Bronchial epithelial cell (primary cell): ENCODE results near the gene PLA2G2D. TPM values are rescaled to one million over a fixed set of nuclear protein-coding genes. Genes with fewer than 3 reads are reported as not detected.
A peak's percentile ranks its signal among the peaks of the same experiment; 100 is the strongest.

ENCODE experiments used
- DNase-seq: peaks from one replicate; pipeline ENCODE4 v3.0.0-alpha.2; 2010; ENCODE audit warnings: low read depth
- FAIRE-seq: peaks from 2 replicates; lab custom pipeline; 2011; peaks lifted over from hg19 to GRCh38; lab: Jason Lieb, UNC
- H3K27me3 ChIP-seq: 2 replicates; pipeline ENCODE4 v1.5.1; 2011; ENCODE audit warnings: low read length; ENCODE audit not compliant: control insufficient read depth, insufficient read depth
- H3K36me3 ChIP-seq: 2 replicates; pipeline ENCODE4 v1.5.1; 2011; ENCODE audit warnings: low read length; ENCODE audit not compliant: control insufficient read depth, insufficient read depth
- H3K4me3 ChIP-seq: 2 replicates; pipeline ENCODE4 v1.5.1; 2011; ENCODE audit warnings: mild to moderate bottlenecking, low read depth, low read length, control low read depth
- total RNA-seq: library from RNA; depleted of rRNA; stranded (reverse); fragments of >200 nt; gene quantifications from 2 replicates; pipeline ENCODE4 v1.2.1, GENCODE V29; 2014
- TF ChIP-seq, protein P1 (sequence below): IDR thresholded peaks from 2 replicates; pipeline ENCODE4 v1.5.1; 2011; ENCODE audit warnings: mild to moderate bottlenecking, moderate library complexity, low read length, control low read depth, inconsistent platforms; ENCODE audit not compliant: insufficient read depth, severe bottlenecking

PLA2G2D gene
- total RNA-seq, 1 donor from 2014 or later: not detected

DNA sequence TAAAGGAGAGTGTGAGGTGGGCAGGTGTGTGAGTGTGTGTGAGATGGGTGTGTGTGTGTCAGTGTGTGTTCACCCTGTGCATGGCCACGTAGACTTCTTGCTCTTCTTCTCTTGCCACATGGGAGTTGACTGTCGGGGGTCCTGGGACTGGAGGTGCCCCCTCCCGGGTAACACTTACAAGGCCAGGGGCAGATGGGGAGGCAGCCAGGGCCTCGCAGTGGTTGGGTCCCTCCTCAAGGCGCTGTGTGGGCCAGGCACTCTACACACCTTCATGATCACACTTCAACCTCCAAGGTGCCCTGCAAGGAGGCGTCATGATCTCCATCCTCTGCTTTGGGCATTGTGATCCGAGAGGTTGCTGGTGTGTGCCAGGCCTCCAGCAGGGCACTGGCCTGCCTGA lies 22.1 kb upstream of the PLA2G2D start:
- DNase-seq (no peak), FAIRE-seq (peak; percentile 90)
- Histone ChIP-seq H3K4me3 (no peak overlapping the region), H3K36me3 (no peaks in the 10 kb centered on the region), H3K27me3 (no peaks in the 10 kb centered on the region)
- TF ChIP-seq, protein P1, sequence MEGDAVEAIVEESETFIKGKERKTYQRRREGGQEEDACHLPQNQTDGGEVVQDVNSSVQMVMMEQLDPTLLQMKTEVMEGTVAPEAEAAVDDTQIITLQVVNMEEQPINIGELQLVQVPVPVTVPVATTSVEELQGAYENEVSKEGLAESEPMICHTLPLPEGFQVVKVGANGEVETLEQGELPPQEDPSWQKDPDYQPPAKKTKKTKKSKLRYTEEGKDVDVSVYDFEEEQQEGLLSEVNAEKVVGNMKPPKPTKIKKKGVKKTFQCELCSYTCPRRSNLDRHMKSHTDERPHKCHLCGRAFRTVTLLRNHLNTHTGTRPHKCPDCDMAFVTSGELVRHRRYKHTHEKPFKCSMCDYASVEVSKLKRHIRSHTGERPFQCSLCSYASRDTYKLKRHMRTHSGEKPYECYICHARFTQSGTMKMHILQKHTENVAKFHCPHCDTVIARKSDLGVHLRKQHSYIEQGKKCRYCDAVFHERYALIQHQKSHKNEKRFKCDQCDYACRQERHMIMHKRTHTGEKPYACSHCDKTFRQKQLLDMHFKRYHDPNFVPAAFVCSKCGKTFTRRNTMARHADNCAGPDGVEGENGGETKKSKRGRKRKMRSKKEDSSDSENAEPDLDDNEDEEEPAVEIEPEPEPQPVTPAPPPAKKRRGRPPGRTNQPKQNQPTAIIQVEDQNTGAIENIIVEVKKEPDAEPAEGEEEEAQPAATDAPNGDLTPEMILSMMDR: no peak

DNA sequence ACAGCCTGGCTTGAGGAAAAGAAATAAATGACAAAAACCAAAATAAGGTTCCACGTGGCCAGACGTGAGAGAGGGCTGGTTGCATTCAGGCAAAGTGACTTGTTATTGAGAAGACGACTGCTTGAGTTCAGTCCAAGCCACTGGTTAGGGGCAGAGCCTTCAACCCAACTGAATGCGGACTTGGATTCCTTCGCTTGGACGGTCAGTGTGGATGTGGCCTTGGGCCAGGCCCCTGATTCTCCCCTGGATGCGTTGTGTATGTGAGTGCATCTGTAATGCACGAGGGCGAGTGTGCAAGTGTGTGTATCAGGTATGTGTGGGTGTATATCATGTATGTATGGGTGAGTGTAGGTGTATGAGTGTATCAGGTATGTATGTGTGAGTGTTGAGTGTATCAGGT lies 21.7 kb upstream of the PLA2G2D start:
- TF ChIP-seq, protein P1: no peak
- DNase-seq: no peak
- Histone ChIP-seq H3K4me3 (no peak overlapping the region), H3K36me3 (no peaks in the 10 kb centered on the region), H3K27me3 (no peaks in the 10 kb centered on the region)
- no peak for FAIRE-seq

DNA sequence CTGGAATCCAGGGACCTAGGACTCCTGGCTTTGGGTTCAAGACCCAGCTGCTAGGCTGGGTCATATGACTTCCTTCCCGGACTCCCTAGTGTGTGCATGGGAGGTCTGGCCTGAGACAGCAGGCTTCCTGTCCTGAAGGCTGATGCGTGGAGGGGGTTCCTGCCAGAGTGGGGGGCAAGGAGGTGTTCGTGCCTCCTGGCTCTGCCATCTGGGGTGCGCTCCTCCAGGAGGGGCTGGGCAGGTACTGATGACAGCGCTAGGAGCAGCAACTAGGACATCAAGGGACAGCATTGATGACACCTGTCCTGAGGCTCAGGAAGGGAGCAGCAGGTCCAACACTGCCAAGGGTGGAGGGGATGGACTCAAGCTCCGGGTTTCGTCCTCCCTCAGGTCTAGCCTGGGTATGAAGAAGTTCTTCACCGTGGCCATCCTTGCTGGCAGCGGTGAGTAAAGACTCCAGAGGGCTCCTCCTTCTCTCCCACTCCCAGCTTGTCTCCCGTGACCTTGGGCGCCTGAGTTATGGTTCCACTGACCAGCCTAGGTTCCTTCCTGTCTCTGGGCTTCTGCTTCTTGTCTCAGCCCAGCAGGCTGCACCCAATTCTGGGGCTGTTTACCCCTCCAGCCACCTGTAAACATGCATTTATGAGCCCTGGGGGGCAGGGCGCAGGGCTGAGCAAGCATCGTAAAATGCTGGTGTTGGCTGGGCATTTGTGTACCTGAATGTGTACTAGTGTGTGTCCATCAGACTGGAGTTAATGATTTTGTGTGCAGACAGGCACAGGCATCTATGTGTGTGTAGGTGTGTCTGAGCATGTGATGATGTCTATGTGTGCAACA lies 20.7 kb upstream of the PLA2G2D start:
- FAIRE-seq: peak; percentile 66
- H3K4me3 ChIP-seq: no peak overlapping the region

DNA sequence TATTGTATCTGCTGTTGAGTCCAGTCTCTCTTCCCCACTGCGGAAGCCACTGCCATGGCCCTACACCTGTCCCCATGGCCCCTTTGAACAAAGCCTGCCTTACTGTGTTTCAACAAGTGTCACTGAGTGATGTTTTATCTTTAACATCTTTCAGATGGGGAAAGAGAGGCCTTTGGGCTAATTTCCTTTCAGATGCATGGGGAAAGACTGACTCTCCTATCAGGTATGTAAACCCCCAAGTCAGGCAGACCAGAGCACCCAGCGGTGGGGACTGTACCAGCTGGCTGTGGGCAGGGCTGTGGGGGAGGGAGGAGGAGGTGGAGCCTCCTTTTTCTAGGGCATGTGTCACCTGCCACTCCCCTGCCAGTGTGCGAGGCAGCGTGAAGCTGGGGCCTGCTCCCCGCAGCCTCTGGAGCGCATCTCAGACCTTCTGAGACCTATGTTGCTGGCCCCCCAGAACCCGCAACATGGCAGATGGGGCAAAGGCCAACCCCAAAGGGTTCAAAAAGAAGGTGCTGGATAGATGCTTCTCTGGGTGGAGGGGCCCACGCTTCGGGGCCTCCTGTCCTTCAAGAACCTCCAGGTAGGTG lies 19.7 kb upstream of the PLA2G2D start, which contains the start of gene PLA2G2F:
PLA2G2F (plus strand) TSS at position 363 of the 590 bp plus-strand sequence; CDS start at position 468, 105 bp downstream.
- DNase-seq: no peak
- no peak for FAIRE-seq
- TF ChIP-seq, protein P1: no peak
- Histone ChIP-seq H3K4me3 (no peak within 1 kb of the TSS), H3K36me3 (no peaks in the 10 kb centered on the region), H3K27me3 (no peaks in the 10 kb centered on the region)

More for the DNA sequence above, 20.7 kb upstream of the PLA2G2D start:
- Histone ChIP-seq H3K27me3 (no peaks in the 10 kb centered on the region), H3K36me3 (no peaks in the 10 kb centered on the region)
- DNase-seq: no peak
- TF ChIP-seq, protein P1: no peak

DNA sequence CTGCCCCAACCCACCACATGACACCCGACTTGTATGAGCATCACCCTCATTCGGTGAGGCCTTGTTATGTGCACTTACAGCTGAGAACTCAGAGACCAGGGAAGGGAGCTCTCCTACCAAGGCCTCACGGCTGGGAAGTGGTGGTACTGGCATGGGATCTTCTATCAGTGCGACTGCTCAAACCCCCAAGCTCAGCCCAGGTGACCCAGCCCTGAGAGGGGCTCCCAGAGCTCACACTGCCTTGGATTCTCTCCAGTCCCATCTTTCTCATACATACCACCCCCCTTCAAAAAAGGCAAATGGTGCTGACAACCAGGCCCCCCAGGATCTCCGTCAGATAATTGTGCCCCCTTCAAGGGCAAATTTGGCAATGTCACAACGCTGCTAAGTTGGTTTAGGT lies 19.0 kb upstream of the PLA2G2D start:
- Histone ChIP-seq H3K36me3 (no peaks in the 10 kb centered on the region), H3K27me3 (no peaks in the 10 kb centered on the region), H3K4me3 (no peak overlapping the region)
- DNase-seq: no peak
- TF ChIP-seq, protein P1: no peak
- no peak for FAIRE-seq
